HepG2 (cell line): ENCODE data around the gene UNC79. TPM values are rescaled to one million over a fixed set of nuclear protein-coding genes. Genes with fewer than 3 reads are reported as not detected.

Experiments used
- ATAC-seq: fragments of 200-7000 bp; cut with Tn5 transposase; 3 replicates; pipeline ENCODE4 v1.9.1; 2020; ENCODE audit warnings: mild to moderate bottlenecking, moderate library complexity
- BruUV-seq: library from RNA; stranded (reverse); fragments of 400-500 nt; replicated peaks from 2 replicates; lab custom pipeline; 2021; lab: Mats Ljungman, UMichigan
- CTCF ChIA-PET: fragments of 300-600 bp; formaldehyde crosslinking; extraction: SDS; loops from one replicate; lab custom pipeline; 2021; ENCODE audit warnings: low total read pairs, inconsistent platforms, low intra/inter-chr PET ratio; lab: Yijun Ruan, JAX
- POLR2A ChIA-PET: fragments of 350-600 bp; sonication (Branson Sonifier 250); formaldehyde crosslinking; loops from one replicate; lab custom pipeline; 2020; ENCODE audit warnings: antibody characterized with exemption, inconsistent platforms; lab: Yijun Ruan, JAX
- DNase-seq: peaks from one replicate; pipeline ENCODE4 v3.0.0-alpha.2; 2015; ENCODE audit warnings: low spot score
- FAIRE-seq: peaks from 3 replicates; lab custom pipeline; 2011; peaks lifted over from hg19 to GRCh38; lab: Jason Lieb, UNC
- H2AFZ ChIP-seq: one replicate; pipeline ENCODE4 v1.6.1; 2011; ENCODE audit warnings: low read length, inconsistent platforms
- H3K27ac ChIP-seq: fragments of 300-600 bp; 3 replicates; pipeline ENCODE4 v1.8.0; 2011; ENCODE audit warnings: mixed run types, mild to moderate bottlenecking, mixed read lengths, low read length, inconsistent platforms; ENCODE audit not compliant: insufficient read depth; ENCODE audit errors: extremely low read length
- H3K27me3 ChIP-seq, 2 experiments: fragments of 200-600 bp in 1 of 2; 2 replicates in 1 of 2; 3 replicates in 1 of 2; pipeline versions ENCODE4 v1.6.0 to v1.8.0; 2011; ENCODE audit warnings: low read length in 2 of 2, mild to moderate bottlenecking in 2 of 2, moderate library complexity in 2 of 2, inconsistent platforms in 1 of 2; ENCODE audit not compliant: insufficient read depth in 2 of 2, control insufficient read depth in 1 of 2
- H3K36me3 ChIP-seq, 2 experiments: fragments of 200-600 bp in 1 of 2; replicated peaks in 1 of 2; 2 replicates in 1 of 2; 3 replicates in 1 of 2; pipeline versions ENCODE4 v1.5.1 to v1.8.0; 2011; ENCODE audit warnings: low read length in 2 of 2, inconsistent platforms in 1 of 2; ENCODE audit not compliant: insufficient read depth in 2 of 2, control insufficient read depth in 1 of 2
- H3K4me1 ChIP-seq: 2 replicates; pipeline ENCODE4 v1.5.1; 2012; ENCODE audit warnings: low read length, inconsistent platforms; ENCODE audit not compliant: insufficient read depth
- H3K4me2 ChIP-seq: 2 replicates; pipeline ENCODE4 v1.6.0; 2011; ENCODE audit warnings: low read depth, low read length, inconsistent platforms
- H3K4me3 ChIP-seq, 3 experiments: fragments of 200-600 bp in 1 of 3; sonication (generic), shearing (Covaris generic) in 1 of 3; replicated peaks in 1 of 3; 2 replicates each; pipeline ENCODE4 v1.5.1; 2011 to 2016; ENCODE audit warnings: low read length in 3 of 3, inconsistent platforms in 2 of 3, low read depth in 2 of 3, mild to moderate bottlenecking in 2 of 3, control low read depth in 1 of 3, mixed read lengths in 1 of 3; ENCODE audit not compliant: insufficient read depth in 1 of 3
- H3K79me2 ChIP-seq: one replicate; pipeline ENCODE4 v1.6.1; 2011; ENCODE audit warnings: low read length, inconsistent platforms; ENCODE audit not compliant: insufficient read depth
- H3K9ac ChIP-seq: 2 replicates; pipeline ENCODE4 v1.6.0; 2011; ENCODE audit warnings: mild to moderate bottlenecking, low read depth, low read length, inconsistent platforms; ENCODE audit not compliant: insufficient read depth
- H3K9me3 ChIP-seq: 2 replicates; pipeline ENCODE4 v1.5.1; 2012; ENCODE audit warnings: mild to moderate bottlenecking, low read length
- H4K20me1 ChIP-seq: 2 replicates; pipeline ENCODE4 v1.6.0; 2011; ENCODE audit warnings: inconsistent platforms, mild to moderate bottlenecking, low read length, moderate library complexity; ENCODE audit not compliant: insufficient read depth
- MED13 ChIP-seq: sonication (generic); formaldehyde crosslinking; IDR thresholded peaks from 2 replicates; pipeline ENCODE4 v1.5.0; 2020; ENCODE audit warnings: missing genetic modification reagents
- RAD51 ChIP-seq: fragments of 450-650 bp; IDR thresholded peaks from 2 replicates; pipeline ENCODE4 v1.6.1; 2016; ENCODE audit warnings: borderline replicate concordance
- SNRNP70 ChIP-seq: fragments of 200-400 bp; formaldehyde crosslinking; IDR thresholded peaks from 2 replicates; pipeline ENCODE4 v1.6.1; 2017; ENCODE audit warnings: mild to moderate bottlenecking, low read depth, low read length, moderate library complexity
- SSRP1 ChIP-seq: IDR thresholded peaks from 2 replicates; pipeline ENCODE4 v1.6.1; 2016; ENCODE audit warnings: control low read depth
- TEAD2 ChIP-seq: sonication (generic); formaldehyde crosslinking; IDR thresholded peaks from 2 replicates; pipeline ENCODE4 v1.9.0; 2021; ENCODE audit warnings: missing genetic modification reagents
- USF2 ChIP-seq, 2 experiments: sonication (generic) in 1 of 2; formaldehyde crosslinking in 1 of 2; IDR thresholded peaks; 2 replicates each; pipeline versions ENCODE4 v1.5.1 to v1.6.1; 2011 to 2020; ENCODE audit warnings: borderline replicate concordance in 1 of 2, low read depth in 1 of 2, low read length in 1 of 2, mild to moderate bottlenecking in 1 of 2, missing genetic modification reagents in 1 of 2, moderate library complexity in 1 of 2
- ZBTB1 ChIP-seq: sonication (generic); formaldehyde crosslinking; IDR thresholded peaks from 2 replicates; pipeline ENCODE4 v1.4.0; 2020; ENCODE audit warnings: missing genetic modification reagents, borderline replicate concordance
- ZEB1 ChIP-seq: IDR thresholded peaks from 2 replicates; pipeline ENCODE4 v1.6.1; 2012; ENCODE audit warnings: mild to moderate bottlenecking, low read depth, inconsistent platforms; ENCODE audit not compliant: insufficient replicate concordance
- ZMAT3 ChIP-seq: sonication (generic); formaldehyde crosslinking; conservative IDR thresholded peaks from 2 replicates; pipeline ENCODE4 v1.7.0; 2021; ENCODE audit warnings: missing genetic modification reagents
- ZNF557 ChIP-seq: sonication (generic); formaldehyde crosslinking; IDR thresholded peaks from 2 replicates; pipeline ENCODE4 v1.4.0; 2020; ENCODE audit warnings: missing genetic modification reagents
- WGBS: methylation state at CpG from one replicate; pipeline ENCODE4 v1.1.6; 2017; ENCODE audit warnings: low lambda C conversion rate; 5-methylcytosine and 5-hydroxymethylcytosine counted together
- in situ Hi-C: cut with HindIII; loops from 2 replicates; pipeline ENCODE4 v1.10.0; 2017; ENCODE audit warnings: low pct_unique_long_range_greater_than_20kb; ENCODE audit not compliant: extremely low pct_ligation_motif_present
- intact Hi-C: fragments of 100-400 bp; cut with micrococcal nuclease; formaldehyde crosslinking; loops from one replicate; pipeline ENCODE4 v1.10.0; 2022; ENCODE audit not compliant: unreplicated experiment
- polyA plus RNA-seq, 8 experiments: library from polyadenylated mRNA; depleted of rRNA in 3 of 8; stranded (reverse) in 7 of 8; unstranded in 1 of 8; fragments of >200 nt; fragmentation: Illumina TruSeq in 4 of 8; extraction: Trizol in 4 of 8; gene quantifications; 2 replicates each; pipeline versions ENCODE4 v1.2.1 to v1.2.3, GENCODE V29; 2011 to 2016; ENCODE audit warnings: low read depth in 4 of 8, missing spikeins in 1 of 8, mixed read lengths in 1 of 8; ENCODE audit not compliant: insufficient read depth in 1 of 8
- total RNA-seq, 5 experiments: library from RNA; depleted of rRNA; stranded (reverse); fragments of >200 nt; fragmentation: Illumina TruSeq; extraction: Trizol; gene quantifications; 2 replicates each; pipeline ENCODE4 v1.2.3, GENCODE V29; 2016; ENCODE audit warnings: low read depth in 1 of 5

UNC79 gene
- total and polyA plus RNA-seq, 2 of the 13 experiments (the other 11 are each of a cell fraction or from before 2014, with no cell fraction given): under 0.01 TPM; not detected in 1

- no peak for TF ChIP-seq MED13
- no peak for TF ChIP-seq ZBTB1
- no peak for TF ChIP-seq TEAD2
- TF ChIP-seq ZMAT3: no peak
- no peak for TF ChIP-seq SSRP1 (CRISPR knock-in tag)
- no peak for TF ChIP-seq ZNF557 (CRISPR knock-in tag)
- TF ChIP-seq, all 625 proteins: peak for 0
These were observed 270.2 kb downstream of the UNC79 start (continued) for GRCh38 chr14:93700928-93701327.

- in situ Hi-C loops: no loop called here
- Histone ChIP-seq H4K20me1 (no peaks in the 10 kb centered on the region), H3K4me3 (no peak overlapping the region), H3K4me2 (no peak overlapping the region), H3K27me3 (peaks cover 0 to 7% of the 10 kb centered on the region in 2 experiments; a peak in 3 of 5 replicates), H3K27ac (no peak overlapping the region), H3K36me3 (no peaks in the 10 kb centered on the region), H3K4me1 (peaks cover 17% of the 10 kb centered on the region), H3K9ac (no peak overlapping the region), H3K9me3 (no peaks in the 10 kb centered on the region), H3K79me2 (no peaks in the 10 kb centered on the region), H2AFZ (no peak overlapping the region)
- TF ChIP-seq USF2 (IDR thresholded peaks at IDR 0.05; ENCODE audit: low read depth, low read length) (peak; percentile 41), USF2 (CRISPR knock-in tag; IDR thresholded peaks at IDR 0.05; ENCODE audit: borderline replicate concordance) (no peak), ZEB1 (no peak), SNRNP70 (no peak), RAD51 (peak; percentile 72)
- FAIRE-seq (no peak), ATAC-seq (no peak), DNase-seq (no peak)
- ChIA-PET POLR2A (no interaction called here), CTCF (no interaction called here)
- no TSS peak for BruUV-seq
- intact Hi-C loops: no loop called here
- WGBS: 0% methylated on average over 2 of the region's 2 CpGs
These were observed 270.8 kb downstream of the UNC79 start for GRCh38 chr14:93701562-93701961.
